Fibroblast of the aortic adventitia (primary cell): ENCODE measurements around the gene SCGB1D2. TPM values are rescaled to one million over a fixed set of nuclear protein-coding genes. Genes with fewer than 3 reads are reported as not detected.

ENCODE experiments used
- DNase-seq: peaks from one replicate; pipeline ENCODE4 v3.0.0-alpha.2; 2010; ENCODE audit warnings: low read depth
- H3K4me3 ChIP-seq: 2 replicates; pipeline ENCODE4 v1.5.1; 2011; ENCODE audit warnings: low read depth, mild to moderate bottlenecking, control low read depth, low read length, moderate library complexity
- CTCF ChIP-seq: IDR thresholded peaks from 2 replicates; pipeline ENCODE4 v1.5.1; 2011; ENCODE audit warnings: mild to moderate bottlenecking, low read length, control low read depth, inconsistent platforms; ENCODE audit not compliant: insufficient read depth
- total RNA-seq: library from RNA; depleted of rRNA; stranded (reverse); fragments of >200 nt; gene quantifications from 2 replicates; pipeline ENCODE4 v1.2.3, GENCODE V29; 2012; ENCODE audit warnings: low replicate concordance

The SCGB1D2 gene
- total RNA-seq, 1 donor, result not detected

GRCh38 chr11:62256281-62256680 lies 14.2 kb downstream of the SCGB1D2 start:
- DNase-seq, result no peak
- no peak overlapping the region for H3K4me3 ChIP-seq

GRCh38 chr11:62260261-62260953 lies 18.4 kb downstream of the SCGB1D2 start:
- H3K4me3 ChIP-seq, result no peak overlapping the region
- TF ChIP-seq CTCF, result no peak

More at GRCh38 chr11:62256281-62256680, 14.2 kb downstream of the SCGB1D2 start:
- no peak for TF ChIP-seq CTCF

GRCh38 chr11:62264004-62264403 lies 22.0 kb downstream of the SCGB1D2 start:
- H3K4me3 ChIP-seq, result no peak overlapping the region
- no peak for TF ChIP-seq CTCF
- DNase-seq, result no peak

More at GRCh38 chr11:62260261-62260953, 18.4 kb downstream of the SCGB1D2 start:
- DNase-seq, result no peak

- TF ChIP-seq CTCF, result no peak
- H3K4me3 ChIP-seq, result no peak overlapping the region
- peak; percentile 9 for DNase-seq
These were observed 24.5 kb downstream of the SCGB1D2 start for GRCh38 chr11:62266558-62266957.

GRCh38 chr11:62267050-62267449 lies 25.0 kb downstream of the SCGB1D2 start:
- no peak overlapping the region for H3K4me3 ChIP-seq
- TF ChIP-seq CTCF, result no peak
- DNase-seq, result no peak

GRCh38 chr11:62267576-62267975 lies 25.5 kb downstream of the SCGB1D2 start:
- TF ChIP-seq CTCF, result no peak
- no peak for DNase-seq
- no peak overlapping the region for H3K4me3 ChIP-seq

GRCh38 chr11:62269654-62270278 lies 27.7 kb downstream of the SCGB1D2 start, which contains the start of gene SCGB2A2:
Gene SCGB2A2, plus strand, starts transcription at chr11:62270158. Its CDS starts 59 bp downstream, at chr11:62270217.
- no peak within 1 kb of the TSS for H3K4me3 ChIP-seq
- no peak for DNase-seq
- peak; percentile 5 for TF ChIP-seq CTCF
